H1 (cell line): Measurements from ENCODE around the gene PCDHGB3. TPM values are rescaled to one million over a fixed set of nuclear protein-coding genes. Genes with fewer than 3 reads are reported as not detected.
"Not testable (repeated sequence)": the region's sequence is repeated elsewhere in the genome, so short reads cannot be mapped to it uniquely, and the experiment has no call there.

ENCODE experiments used
- CTCF ChIA-PET: fragments of 300-600 bp; sonication (Branson Sonifier 250); formaldehyde crosslinking; loops from one replicate; lab custom pipeline; 2021; ENCODE audit not compliant: partially characterized antibody; lab: Charles Lee
- POLR2A ChIA-PET: fragments of 300-600 bp; sonication (Branson Sonifier 250); formaldehyde crosslinking; loops from one replicate; lab custom pipeline; 2021; ENCODE audit warnings: inconsistent platforms; ENCODE audit not compliant: partially characterized antibody; lab: Charles Lee
- DNase-seq, 2 experiments: peaks; one replicate each; pipeline versions ENCODE4 v3.0.0 to v3.0.0-alpha.2; 2010 to 2022; ENCODE audit warnings: low spot score in 2 of 2, low read depth in 1 of 2, mixed read lengths in 1 of 2
- FAIRE-seq: peaks from 2 replicates; lab custom pipeline; 2011; peaks lifted over from hg19 to GRCh38; lab: Jason Lieb, UNC
- H2AFZ ChIP-seq: 2 replicates; pipeline ENCODE4 v1.8.1; 2012; ENCODE audit warnings: low read length, inconsistent platforms
- H2AK5ac ChIP-seq: 2 replicates; pipeline ENCODE4 v1.6.1; 2013; ENCODE audit warnings: low read depth, low read length
- H2BK120ac ChIP-seq: replicated peaks from 2 replicates; pipeline ENCODE3; 2013; ENCODE audit warnings: low read depth, low read length, inconsistent platforms
- H2BK12ac ChIP-seq: 2 replicates; pipeline ENCODE4 v1.6.1; 2013; ENCODE audit warnings: low read depth, low read length
- H2BK15ac ChIP-seq: 2 replicates; pipeline ENCODE4 v1.6.1; 2013; ENCODE audit warnings: low read length
- H2BK20ac ChIP-seq: 2 replicates; pipeline ENCODE4 v1.6.1; 2013; ENCODE audit warnings: low read length
- H2BK5ac ChIP-seq: 2 replicates; pipeline ENCODE4 v1.6.1; 2013; ENCODE audit warnings: low read depth, low read length
- H3K14ac ChIP-seq: 2 replicates; pipeline ENCODE4 v1.6.1; 2013; ENCODE audit warnings: inconsistent platforms; ENCODE audit not compliant: insufficient read length
- H3K18ac ChIP-seq: 2 replicates; pipeline ENCODE4 v1.6.1; 2013; ENCODE audit warnings: low read length; ENCODE audit errors: extremely low read depth
- H3K23ac ChIP-seq: 2 replicates; pipeline ENCODE4 v1.6.1; 2013; ENCODE audit warnings: inconsistent platforms; ENCODE audit not compliant: insufficient read length
- H3K23me2 ChIP-seq: 2 replicates; pipeline ENCODE4 v1.6.1; 2013; ENCODE audit warnings: low read depth, low read length
- H3K27ac ChIP-seq: 2 replicates; pipeline ENCODE4 v1.6.1; 2011; ENCODE audit warnings: low read depth, low read length, inconsistent platforms
- H3K27me3 ChIP-seq, 4 experiments: replicated peaks in 1 of 4; 1 replicate in 1 of 4; 2 replicates in 3 of 4; pipeline versions ENCODE4 v1.6.1 to v1.8.1; 2011 to 2013; ENCODE audit warnings: low read length in 3 of 4, mild to moderate bottlenecking in 3 of 4, inconsistent platforms in 2 of 4, mixed read lengths in 2 of 4, moderate library complexity in 1 of 4; ENCODE audit not compliant: control insufficient read depth in 3 of 4, insufficient read depth in 3 of 4; ENCODE audit errors: extremely low read depth in 1 of 4
- H3K36me3 ChIP-seq, 4 experiments: 2 replicates each; pipeline versions ENCODE4 v1.6.1 to v1.8.1; 2011 to 2013; ENCODE audit warnings: mild to moderate bottlenecking in 4 of 4, low read length in 3 of 4, moderate library complexity in 2 of 4, control low read depth in 1 of 4, inconsistent platforms in 1 of 4; ENCODE audit not compliant: insufficient read depth in 4 of 4, control insufficient read depth in 2 of 4
- H3K4ac ChIP-seq: replicated peaks from 2 replicates; pipeline ENCODE3; 2013; ENCODE audit warnings: low read length, low read depth, mixed read lengths, inconsistent platforms; ENCODE audit not compliant: insufficient read length
- H3K4me1 ChIP-seq, 4 experiments: replicated peaks in 1 of 4; 1 replicate in 1 of 4; 2 replicates in 3 of 4; pipeline versions ENCODE4 v1.6.1 to v1.8.1; 2011 to 2013; ENCODE audit warnings: low read length in 3 of 4, inconsistent platforms in 2 of 4, mixed read lengths in 1 of 4; ENCODE audit not compliant: insufficient read depth in 4 of 4, control insufficient read depth in 3 of 4
- H3K4me2 ChIP-seq, 2 experiments: 2 replicates each; pipeline versions ENCODE4 v1.6.1 to v1.8.1; 2011 to 2013; ENCODE audit warnings: low read depth in 2 of 2, low read length in 2 of 2, control low read depth in 1 of 2, inconsistent platforms in 1 of 2, mild to moderate bottlenecking in 1 of 2; ENCODE audit not compliant: insufficient read depth in 1 of 2
- H3K4me3 ChIP-seq, 4 experiments: fragments of 200-600, 300-600 bp in 1 of 4; sonication (generic), shearing (Covaris generic), sonication (Bioruptor Twin) in 1 of 4; 2 replicates each; pipeline versions ENCODE4 v1.5.1 to v1.8.1; 2011 to 2016; ENCODE audit warnings: low read length in 4 of 4, low read depth in 3 of 4, control low read depth in 2 of 4, inconsistent platforms in 2 of 4, mild to moderate bottlenecking in 2 of 4, mixed read lengths in 1 of 4, moderate library complexity in 1 of 4; ENCODE audit not compliant: insufficient read depth in 2 of 4; ENCODE audit errors: extremely low read depth in 1 of 4
- H3K56ac ChIP-seq: replicated peaks from 2 replicates; pipeline ENCODE3; 2013; ENCODE audit warnings: low read depth, mild to moderate bottlenecking, mixed read lengths, low read length, inconsistent platforms; ENCODE audit not compliant: insufficient read length
- H3K79me1 ChIP-seq: 2 replicates; pipeline ENCODE4 v1.6.1; 2013; ENCODE audit warnings: low read depth, low read length, control low read depth
- H3K79me2 ChIP-seq, 2 experiments: 2 replicates each; pipeline versions ENCODE4 v1.6.1 to v1.8.1; 2012 to 2013; ENCODE audit warnings: low read length in 2 of 2, mild to moderate bottlenecking in 2 of 2, inconsistent platforms in 1 of 2; ENCODE audit not compliant: insufficient read depth in 2 of 2, control insufficient read depth in 1 of 2
- H3K9ac ChIP-seq, 4 experiments: replicated peaks in 1 of 4; 1 replicate in 1 of 4; 2 replicates in 3 of 4; pipeline versions ENCODE4 v1.6.1 to v1.8.1; 2011 to 2013; ENCODE audit warnings: low read depth in 3 of 4, low read length in 3 of 4, control low read depth in 2 of 4, mild to moderate bottlenecking in 2 of 4, moderate library complexity in 2 of 4, inconsistent platforms in 1 of 4; ENCODE audit errors: extremely low read depth in 1 of 4
- H3K9me3 ChIP-seq, 2 experiments: 2 replicates each; pipeline versions ENCODE4 v1.6.1 to v1.8.1; 2012 to 2013; ENCODE audit warnings: mild to moderate bottlenecking in 2 of 2, moderate library complexity in 2 of 2, control low read depth in 1 of 2, inconsistent platforms in 1 of 2, low read depth in 1 of 2, low read length in 1 of 2, mixed read lengths in 1 of 2; ENCODE audit not compliant: insufficient read depth in 2 of 2
- H4K20me1 ChIP-seq, 2 experiments: replicated peaks in 1 of 2; 2 replicates each; pipeline versions ENCODE3 to v1.8.1; 2011 to 2013; ENCODE audit warnings: inconsistent platforms in 2 of 2, low read length in 2 of 2, mild to moderate bottlenecking in 1 of 2; ENCODE audit not compliant: insufficient read depth in 2 of 2, control insufficient read depth in 1 of 2
- H4K5ac ChIP-seq: 2 replicates; pipeline ENCODE4 v1.6.1; 2013; ENCODE audit warnings: low read length, low read depth, mixed read lengths, inconsistent platforms; ENCODE audit not compliant: insufficient read length
- H4K8ac ChIP-seq: 2 replicates; pipeline ENCODE4 v1.8.0; 2013; ENCODE audit warnings: mild to moderate bottlenecking, moderate library complexity, low read length, inconsistent platforms; ENCODE audit not compliant: insufficient read depth; ENCODE audit errors: extremely low read depth
- H4K91ac ChIP-seq: replicated peaks from 2 replicates; pipeline ENCODE3; 2013; ENCODE audit warnings: low read length, mixed read lengths, inconsistent platforms; ENCODE audit not compliant: insufficient read length
- KDM4A ChIP-seq: IDR thresholded peaks from one replicate; pipeline ENCODE4 v1.7.1; 2012; ENCODE audit warnings: low read depth, mild to moderate bottlenecking, moderate library complexity, low read length, inconsistent platforms; ENCODE audit not compliant: severe bottlenecking
- NRF1 ChIP-seq: IDR thresholded peaks from 2 replicates; pipeline ENCODE4 v1.6.1; 2011; ENCODE audit warnings: mild to moderate bottlenecking, low read depth, low read length, improper control_type of control experiment
- PHF8 ChIP-seq: fragments of 200-600 bp; sonication (generic); conservative IDR thresholded peaks from 2 replicates; pipeline ENCODE4 v1.7.1; 2012; ENCODE audit warnings: low read depth, mild to moderate bottlenecking, inconsistent platforms, low read length, moderate library complexity
- RAD21 ChIP-seq, 2 experiments: IDR thresholded peaks in 1 of 2; conservative IDR thresholded peaks in 1 of 2; 2 replicates each; pipeline ENCODE4 v1.6.1; 2011; ENCODE audit warnings: low read depth in 2 of 2, low read length in 2 of 2, improper control_type of control experiment in 1 of 2, inconsistent platforms in 1 of 2, mild to moderate bottlenecking in 1 of 2, moderate library complexity in 1 of 2
- WGBS, 2 experiments: shearing (Covaris generic) in 1 of 2; methylation state at CpG; one replicate each; pipeline versions ENCODE4 v1.1.6 to v1.1.7; 2013 to 2015; ENCODE audit warnings: low lambda C conversion rate in 2 of 2, mixed read lengths in 2 of 2, inconsistent platforms in 1 of 2, low coverage in 1 of 2, missing lambda C conversion rate in 1 of 2; ENCODE audit not compliant: insufficient replicate concordance in 2 of 2, insufficient coverage in 1 of 2, insufficient read length in 1 of 2; ENCODE audit errors: extremely low coverage in 1 of 2, missing lambda C conversion rate in 1 of 2; 5-methylcytosine and 5-hydroxymethylcytosine counted together
- polyA plus RNA-seq, 7 experiments: library from polyadenylated mRNA; depleted of rRNA in 3 of 7; stranded (reverse) in 5 of 7; unstranded in 2 of 7; fragments of >200 nt in 5 of 7; fragments of 200-250 nt in 2 of 7; gene quantifications; 1 replicate in 5 of 7; 2 replicates in 1 of 7; 4 replicates in 1 of 7; pipeline versions ENCODE4 v1.2.1 to v1.2.3, GENCODE V29; 2011 to 2013; ENCODE audit warnings: missing spikeins in 2 of 7, mixed read lengths in 2 of 7
- total RNA-seq: library from RNA; stranded (reverse); fragmentation: NEBNext Ultra II Directional; extraction: Animal tissue kit (Norgen Biotek cat#: 25700); gene quantifications from 2 replicates; pipeline ENCODE4 v1.2.1, GENCODE V29; 2021
- TF ChIP-seq, protein P1 (sequence below), 3 experiments: IDR thresholded peaks; 1 replicate in 2 of 3; 2 replicates in 1 of 3; pipeline versions ENCODE4 v1.5.1 to v1.6.1; 2011; ENCODE audit warnings: low read length in 3 of 3, mild to moderate bottlenecking in 3 of 3, inconsistent platforms in 2 of 3, low read depth in 1 of 3, moderate library complexity in 1 of 3; ENCODE audit not compliant: insufficient read depth in 1 of 3; ENCODE audit errors: control extremely low read depth in 1 of 3

The PCDHGB3 gene
- total and polyA plus RNA-seq, 2 of the 8 experiments (the other 6 are each of a cell fraction or from before 2014, with no cell fraction given) = 1.6 to 1.9 TPM

DNA sequence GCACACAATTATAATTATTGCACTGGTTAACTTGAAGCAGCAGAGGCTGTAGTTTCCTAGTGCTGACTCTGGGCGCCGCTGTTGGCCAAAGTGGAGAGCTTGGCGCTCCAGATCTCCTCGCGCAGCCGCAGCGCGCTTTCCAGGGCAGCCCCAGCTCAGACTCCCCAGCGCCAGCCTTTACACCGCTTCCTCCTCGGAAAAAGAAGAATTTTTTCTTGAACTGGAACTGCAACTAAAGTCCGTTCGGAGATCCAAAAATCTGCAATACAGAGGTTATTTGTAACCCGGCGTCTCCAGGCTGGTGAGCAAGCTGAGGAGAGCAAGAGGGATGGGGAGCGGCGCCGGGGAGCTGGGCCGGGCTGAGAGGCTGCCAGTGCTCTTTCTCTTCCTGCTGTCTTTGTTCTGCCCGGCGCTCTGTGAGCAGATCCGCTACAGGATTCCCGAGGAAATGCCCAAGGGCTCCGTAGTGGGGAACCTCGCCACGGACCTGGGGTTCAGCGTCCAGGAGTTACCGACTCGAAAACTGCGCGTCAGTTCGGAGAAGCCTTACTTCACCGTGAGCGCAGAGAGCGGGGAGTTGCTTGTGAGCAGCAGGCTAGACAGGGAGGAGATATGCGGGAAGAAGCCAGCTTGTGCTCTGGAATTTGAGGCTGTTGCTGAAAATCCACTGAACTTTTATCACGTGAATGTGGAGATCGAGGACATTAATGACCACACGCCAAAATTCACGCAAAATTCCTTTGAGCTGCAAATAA, 17.7 kb downstream of the PCDHGB3 start, which contains the start of gene PCDHGB4:
PCDHGB4 (plus strand) TSS at position 142 of the 755 bp plus-strand sequence; CDS start at position 329, 187 bp downstream.
- H4K91ac ChIP-seq, H3K14ac ChIP-seq, H3K23ac ChIP-seq, H4K5ac ChIP-seq, H3K4ac ChIP-seq, H3K23me2 ChIP-seq, H3K27ac ChIP-seq, H4K8ac ChIP-seq, H3K79me2 ChIP-seq, H2BK12ac ChIP-seq, H2BK120ac ChIP-seq, H4K20me1 ChIP-seq, H2BK15ac ChIP-seq, H3K4me1 ChIP-seq, H3K56ac ChIP-seq, H2BK20ac ChIP-seq, H3K27me3 ChIP-seq, H2AFZ ChIP-seq, H3K79me1 ChIP-seq, H2BK5ac ChIP-seq, H2AK5ac ChIP-seq, H3K18ac ChIP-seq: not testable (repeated sequence)
- Histone ChIP-seq H3K9ac (peak within 1 kb of the TSS in 2 of 4 experiments; percentile 25 to 70; a peak in 1 of 7 replicates), H3K36me3 (peaks cover 3 to 23% (median 9%) of the 10 kb centered on the region in 4 experiments; a peak in 5 of 8 replicates), H3K9me3 (peaks cover 45 to 49% of the 10 kb centered on the region in 2 experiments), H3K4me3 (peak within 1 kb of the TSS; percentile 42 to 69 (median 44); a peak in 7 of 8 replicates), H3K4me2 (peak within 1 kb of the TSS; percentile 55 to 57)
- 18% methylated on average over 19 of the region's 40 CpGs; no CpG with 5 or more reads in 1 of the 2 experiments for WGBS, 2 experiments
- TF ChIP-seq RAD21 (IDR thresholded peaks at IDR 0.05 in 1 of 2, conservative IDR thresholded peaks at IDR 0.05 in 1 of 2; ENCODE audit: low read depth in 2 of 2, low read length in 2 of 2) = peak; percentile 59 to 67
- TF ChIP-seq PHF8 = 0 out of 2 replicates have a peak, but pooled peaks have one; percentile 29
- TF ChIP-seq KDM4A = peak; percentile 51
- TF ChIP-seq NRF1 = peak; percentile 55
- TF ChIP-seq, protein P1, sequence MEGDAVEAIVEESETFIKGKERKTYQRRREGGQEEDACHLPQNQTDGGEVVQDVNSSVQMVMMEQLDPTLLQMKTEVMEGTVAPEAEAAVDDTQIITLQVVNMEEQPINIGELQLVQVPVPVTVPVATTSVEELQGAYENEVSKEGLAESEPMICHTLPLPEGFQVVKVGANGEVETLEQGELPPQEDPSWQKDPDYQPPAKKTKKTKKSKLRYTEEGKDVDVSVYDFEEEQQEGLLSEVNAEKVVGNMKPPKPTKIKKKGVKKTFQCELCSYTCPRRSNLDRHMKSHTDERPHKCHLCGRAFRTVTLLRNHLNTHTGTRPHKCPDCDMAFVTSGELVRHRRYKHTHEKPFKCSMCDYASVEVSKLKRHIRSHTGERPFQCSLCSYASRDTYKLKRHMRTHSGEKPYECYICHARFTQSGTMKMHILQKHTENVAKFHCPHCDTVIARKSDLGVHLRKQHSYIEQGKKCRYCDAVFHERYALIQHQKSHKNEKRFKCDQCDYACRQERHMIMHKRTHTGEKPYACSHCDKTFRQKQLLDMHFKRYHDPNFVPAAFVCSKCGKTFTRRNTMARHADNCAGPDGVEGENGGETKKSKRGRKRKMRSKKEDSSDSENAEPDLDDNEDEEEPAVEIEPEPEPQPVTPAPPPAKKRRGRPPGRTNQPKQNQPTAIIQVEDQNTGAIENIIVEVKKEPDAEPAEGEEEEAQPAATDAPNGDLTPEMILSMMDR (IDR thresholded peaks at IDR 0.05; ENCODE audit: control extremely low read depth in 1 of 3, insufficient read depth in 1 of 3, low read depth in 1 of 3, low read length in 3 of 3) = peak; percentile 56 to 66 (median 65)
- CTCF ChIA-PET = interaction anchor here (0.6 to 8.7 kb wide), 32 partner anchors 9 to 437 kb away, joined by 3 to 68 read pairs (median 5); partner anchors contain the start of genes PCDHB10, PCDHB14, PCDHB15 and PCDHGA1
- FAIRE-seq (peak; percentile 93), DNase-seq (peak in 1 of 2 experiments; percentile 82)
- POLR2A ChIA-PET = interaction anchor here (0.6 to 1.3 kb wide), 4 partner anchors 9 to 299 kb away, joined by 3 to 4 read pairs (median 4); partner anchors contain the start of genes PCDHGB3 and PCDHGB5
